ENCODE results near the gene KBTBD6. TPM values are rescaled to one million over a fixed set of nuclear protein-coding genes. Genes with fewer than 3 reads are reported as not detected.

Gene KBTBD6
- total RNA-seq, 2 experiments from 2014 or later: 4.9 to 6.0 TPM

Small RNAs within 50 kb of the gene (microRNA-seq; reads per million reads assigned to microRNA genes)
- gene MIR3168: not detected

Other genes with a start within 250 kb of the KBTBD6 start
- gene ELF1, start 113.5 kb downstream of the KBTBD6 start, total RNA-seq: 100 to 1,000 TPM; 106 to 107 TPM
- 10 to 100 TPM in 1 of 2 experiments, 1 to 10 TPM in 1; 9.7 to 10.4 TPM for gene WBP4, start 71.3 kb downstream of the KBTBD6 start, total RNA-seq
- 1 to 10 TPM; 8.0 to 8.3 TPM for gene KBTBD7, start 61.8 kb upstream of the KBTBD6 start, total RNA-seq
- 10 to 100 TPM; 18.2 to 22.0 TPM for gene MTRF1, start 130.8 kb upstream of the KBTBD6 start, total RNA-seq
- 10 to 100 TPM; 36.7 to 38.7 TPM for gene NAA16, start 178.5 kb upstream of the KBTBD6 start, total RNA-seq